Psoas muscle (tissue), 8 donors: Measurements from ENCODE around the gene CLSTN2. TPM values are rescaled to one million over a fixed set of nuclear protein-coding genes. Genes with fewer than 3 reads are reported as not detected.

Experiments used
- ATAC-seq, 4 donors: fragments of 200-7000 bp; cut with Tn5 transposase; one replicate each; pipeline ENCODE4 v1.9.1; 2020; ENCODE audit warnings: moderate library complexity in 3 of 4, mild to moderate bottlenecking in 2 of 4
- DNase-seq, 2 donors: peaks; one replicate each; pipeline ENCODE4 v3.0.0-alpha.2; 2020
- H3K27ac ChIP-seq: fragments of 200-600 bp; one replicate; pipeline ENCODE4 v1.8.0; 2022
- H3K27me3 ChIP-seq, 3 donors: fragments of 200-600 bp in 1 of 3; one replicate each; pipeline versions ENCODE4 v1.6.1 to v1.8.0; 2013 to 2022; ENCODE audit warnings: low read length in 2 of 3, mild to moderate bottlenecking in 2 of 3, moderate library complexity in 1 of 3; ENCODE audit not compliant: insufficient read depth in 3 of 3
- H3K36me3 ChIP-seq, 2 donors: fragments of 200-600 bp in 1 of 2; one replicate each; pipeline versions ENCODE4 v1.6.1 to v1.8.0; 2013 to 2022; ENCODE audit warnings: low read depth in 1 of 2, mild to moderate bottlenecking in 1 of 2, moderate library complexity in 1 of 2; ENCODE audit not compliant: insufficient read depth in 1 of 2
- H3K4me1 ChIP-seq: fragments of 200-600 bp; one replicate; pipeline ENCODE4 v1.8.0; 2022
- H3K4me3 ChIP-seq: fragments of 200-600 bp; one replicate; pipeline ENCODE4 v1.8.0; 2022; ENCODE audit warnings: mild to moderate bottlenecking
- H3K9me3 ChIP-seq: fragments of 200-600 bp; one replicate; pipeline ENCODE4 v1.8.0; 2022
- WGBS, 3 donors: extraction: QIAGEN DNeasy Blood & Tissue Kit; methylation state at CpG; one replicate each; pipeline versions ENCODE4 v1.1.6 to v1.1.7; 2013; 5-methylcytosine and 5-hydroxymethylcytosine counted together
- intact Hi-C, 2 donors: fragments of 100-400 bp; cut with DNase I; formaldehyde crosslinking; loops; one replicate each; pipeline versions ENCODE4 v1.11.0 to v1.14.2; 2022
- polyA plus RNA-seq, 3 donors: library from polyadenylated mRNA; stranded (reverse); fragments of 200-250 nt; gene quantifications; one replicate each; pipeline ENCODE4 v1.2.3, GENCODE V29; 2013
- total RNA-seq, 4 donors: library from RNA; stranded (reverse); fragmentation: NEBNext Ultra II Directional in 2 of 4; extraction: Animal tissue kit (Norgen Biotek cat#: 25700) in 2 of 4; gene quantifications; one replicate each; pipeline versions ENCODE4 v1.2.1 to v1.2.4, GENCODE V29; 2021 to 2023
- TF ChIP-seq, protein P1 (sequence below): fragments of 200-600 bp; IDR thresholded peaks from one replicate; pipeline ENCODE4 v1.8.0; 2022; ENCODE audit warnings: antibody characterized with exemption
- donor health status: healthy with polysubstance abuse.
- donor health status: DM: no; HTN: no; CAD: no; lungs with moderate emphysema.
- donor health status: Bipolar disorder and iron deficiency.
- donor health status: healthy.
- donor health status: DM: yes; HTN: yes; CAD: no.
- donor health status: DM: no; HTN: no; CAD: no.
- donor health status: DM: no; HTN: no; CAD: no.
- donor health status: DM: yes; HTN: yes; CAD: no.

The CLSTN2 gene
- total and polyA plus RNA-seq, 7 donors = 0.24 to 5.0 (median 1.5) TPM

DNA sequence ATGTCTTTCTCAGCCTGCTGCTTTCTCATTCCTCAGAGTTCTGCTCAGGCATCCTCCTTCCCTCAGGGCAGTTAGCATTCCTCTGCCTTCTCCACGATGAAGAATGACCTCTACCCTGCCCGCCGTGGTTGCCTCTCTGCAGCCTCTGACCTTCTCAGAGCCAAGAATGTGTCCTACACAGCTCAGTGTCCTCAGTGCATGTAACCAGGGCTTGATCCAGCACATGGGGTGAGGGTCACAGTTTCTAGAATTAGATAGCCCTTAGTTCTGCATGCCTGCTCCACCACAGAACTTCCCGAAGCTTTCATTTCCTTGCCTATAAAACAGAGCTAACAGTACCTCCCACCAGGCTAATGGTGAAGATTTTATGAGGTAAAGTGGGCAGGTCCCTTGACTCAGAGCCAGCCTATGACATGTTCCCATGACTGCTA is 182.1 kb downstream of the CLSTN2 start:
- Histone ChIP-seq H3K4me1 (peaks cover 9% of the 10 kb centered on the region), H3K27ac (no peak overlapping the region), H3K4me3 (no peak overlapping the region), H3K36me3 (no peaks in the 10 kb centered on the region), H3K27me3 (no peaks in the 10 kb centered on the region), H3K9me3 (no peaks in the 10 kb centered on the region)
- ATAC-seq = no peak
- TF ChIP-seq, protein P1, sequence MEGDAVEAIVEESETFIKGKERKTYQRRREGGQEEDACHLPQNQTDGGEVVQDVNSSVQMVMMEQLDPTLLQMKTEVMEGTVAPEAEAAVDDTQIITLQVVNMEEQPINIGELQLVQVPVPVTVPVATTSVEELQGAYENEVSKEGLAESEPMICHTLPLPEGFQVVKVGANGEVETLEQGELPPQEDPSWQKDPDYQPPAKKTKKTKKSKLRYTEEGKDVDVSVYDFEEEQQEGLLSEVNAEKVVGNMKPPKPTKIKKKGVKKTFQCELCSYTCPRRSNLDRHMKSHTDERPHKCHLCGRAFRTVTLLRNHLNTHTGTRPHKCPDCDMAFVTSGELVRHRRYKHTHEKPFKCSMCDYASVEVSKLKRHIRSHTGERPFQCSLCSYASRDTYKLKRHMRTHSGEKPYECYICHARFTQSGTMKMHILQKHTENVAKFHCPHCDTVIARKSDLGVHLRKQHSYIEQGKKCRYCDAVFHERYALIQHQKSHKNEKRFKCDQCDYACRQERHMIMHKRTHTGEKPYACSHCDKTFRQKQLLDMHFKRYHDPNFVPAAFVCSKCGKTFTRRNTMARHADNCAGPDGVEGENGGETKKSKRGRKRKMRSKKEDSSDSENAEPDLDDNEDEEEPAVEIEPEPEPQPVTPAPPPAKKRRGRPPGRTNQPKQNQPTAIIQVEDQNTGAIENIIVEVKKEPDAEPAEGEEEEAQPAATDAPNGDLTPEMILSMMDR = no peak
- intact Hi-C loops = no loop called here
- WGBS, 3 donors = 27 to 41% (median 33%) methylated on average over 4 of the region's 4 CpGs
- no peak for DNase-seq

DNA sequence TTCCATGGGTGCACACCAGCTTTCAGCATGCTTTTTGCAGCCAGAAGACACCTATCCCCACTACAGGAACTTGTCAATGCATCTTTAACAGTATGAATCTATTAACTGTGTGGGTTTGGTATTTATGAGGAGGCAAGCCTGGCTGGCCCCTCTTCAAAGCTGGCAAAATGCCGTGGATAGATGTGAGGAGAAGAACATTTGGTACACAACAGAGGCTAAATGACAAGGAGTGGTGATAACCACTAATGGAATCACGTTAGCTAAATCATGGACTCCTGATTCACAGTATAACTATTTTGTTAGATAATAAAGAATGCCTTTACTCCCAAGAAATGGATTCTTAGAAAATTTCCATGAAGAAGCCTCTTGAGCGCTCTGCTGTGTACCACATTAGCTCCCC is 187.2 kb downstream of the CLSTN2 start:
- Histone ChIP-seq H3K4me1 (no peaks in the 10 kb centered on the region), H3K9me3 (no peaks in the 10 kb centered on the region), H3K27ac (no peak overlapping the region), H3K36me3 (no peaks in the 10 kb centered on the region), H3K4me3 (no peak overlapping the region), H3K27me3 (no peaks in the 10 kb centered on the region)
- ATAC-seq (no peak), DNase-seq (no peak)
- intact Hi-C loops = loop anchor here in 1 of 2 donors (10.0 kb wide), 1 partner anchor 743 kb away; no protein-coding TSS in a partner anchor
- TF ChIP-seq, protein P1 = no peak
- 27 to 31% (median 30%) methylated on average over 3 of the region's 3 CpGs for WGBS, 3 donors

DNA sequence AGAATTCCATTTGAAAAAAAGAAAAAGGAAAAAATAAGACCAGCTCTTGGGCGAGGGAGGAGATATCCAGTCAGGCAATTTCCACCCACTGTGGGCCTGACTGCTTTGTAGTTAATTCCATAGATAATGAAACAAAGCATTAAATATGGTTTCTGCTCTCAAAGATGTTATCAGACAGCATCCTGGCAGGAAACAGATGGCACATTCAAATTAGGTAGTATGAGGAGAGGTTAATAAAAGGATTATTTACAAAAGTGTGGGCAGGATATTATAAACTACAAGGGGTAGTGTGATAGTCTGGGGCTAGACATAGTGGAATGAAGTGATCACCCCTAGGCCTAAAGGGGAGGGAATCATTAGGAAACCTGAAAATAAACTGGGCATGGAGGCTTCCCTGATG is 193.2 kb downstream of the CLSTN2 start:
- intact Hi-C loops = loop anchor here (5.0 to 10.0 kb wide), 2 partner anchors 89 to 737 kb away; no protein-coding TSS in a partner anchor

DNA sequence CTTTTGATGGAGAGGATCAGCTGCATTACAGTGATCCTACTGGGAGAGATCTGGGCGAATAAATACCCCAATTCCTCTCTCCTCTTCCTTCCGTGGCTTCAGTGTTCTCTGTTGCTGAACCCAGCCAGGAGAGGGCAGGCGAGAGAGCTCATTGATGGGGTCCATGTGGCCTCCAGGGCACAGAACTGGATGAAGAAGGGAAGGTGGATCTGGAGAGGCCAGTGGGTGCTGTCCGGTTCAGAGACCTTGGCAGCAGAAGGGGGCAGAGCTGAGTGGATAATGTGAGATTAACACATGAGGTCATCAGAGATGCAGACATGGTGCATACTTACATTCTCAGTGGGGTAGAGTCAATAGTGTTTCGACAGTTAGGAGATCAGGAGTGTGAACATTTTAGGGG is 193.6 kb downstream of the CLSTN2 start:
- WGBS, 3 donors = 46 to 77% (median 62%) methylated on average over 5 of the region's 5 CpGs
- H3K4me3 ChIP-seq = no peak overlapping the region
- no peaks in the 10 kb centered on the region for H3K27me3 ChIP-seq
- intact Hi-C loops = loop anchor here (5.0 to 10.0 kb wide), 2 partner anchors 89 to 736 kb away; no protein-coding TSS in a partner anchor
- ATAC-seq (peak; percentile 53 to 83 (median 64)), DNase-seq (peak; percentile 21 to 63)
- no peaks in the 10 kb centered on the region for H3K36me3 ChIP-seq
- no peaks in the 10 kb centered on the region for H3K4me1 ChIP-seq
- no peak overlapping the region for H3K27ac ChIP-seq
- no peaks in the 10 kb centered on the region for H3K9me3 ChIP-seq
- TF ChIP-seq, protein P1 = peak; percentile 57

More for the DNA sequence above, 193.2 kb downstream of the CLSTN2 start:
- Histone ChIP-seq H3K27ac (no peak overlapping the region), H3K4me1 (no peaks in the 10 kb centered on the region), H3K36me3 (no peaks in the 10 kb centered on the region), H3K27me3 (no peaks in the 10 kb centered on the region), H3K4me3 (no peak overlapping the region), H3K9me3 (no peaks in the 10 kb centered on the region)
- WGBS, 3 donors = 74 to 75% (median 74%) methylated on average over 1 of the region's 1 CpG
- DNase-seq = no peak
- TF ChIP-seq, protein P1 = no peak
- ATAC-seq = peak in 1 of 4 donors; percentile 30

DNA sequence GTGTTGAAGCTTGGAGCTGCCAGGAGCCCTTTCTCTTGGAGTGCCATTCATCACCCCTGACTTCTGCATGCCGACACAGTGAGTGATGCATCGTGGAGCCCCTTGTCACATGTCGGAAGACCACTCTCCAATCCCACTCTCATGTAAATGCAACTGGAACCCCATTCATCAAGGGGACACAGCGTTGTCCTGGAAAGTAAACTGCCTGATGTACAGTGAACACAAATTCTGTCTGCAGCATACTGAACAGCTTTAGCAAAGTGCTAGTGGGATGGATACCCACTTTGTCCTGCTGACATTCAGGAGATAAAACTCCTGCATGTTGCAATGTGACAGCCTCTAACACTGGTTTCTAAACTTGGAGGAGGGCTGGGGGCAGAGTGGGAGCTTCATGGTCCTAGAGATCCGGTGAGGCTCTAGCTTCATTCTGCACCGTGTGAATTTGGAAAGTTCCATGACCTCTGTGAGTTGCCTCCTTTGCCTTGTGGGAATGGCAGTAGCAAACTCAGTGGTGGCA is 194.8 kb downstream of the CLSTN2 start:
- H3K4me3 ChIP-seq = no peak overlapping the region
- intact Hi-C loops = loop anchor here (5.0 to 10.0 kb wide), 2 partner anchors 87 to 735 kb away; no protein-coding TSS in a partner anchor
- 84 to 88% (median 87%) methylated on average over 6 of the region's 6 CpGs for WGBS, 3 donors
- H3K27me3 ChIP-seq = no peaks in the 10 kb centered on the region
- DNase-seq (no peak), ATAC-seq (no peak)
- H3K9me3 ChIP-seq = no peaks in the 10 kb centered on the region
- TF ChIP-seq, protein P1 = no peak
- H3K4me1 ChIP-seq = no peaks in the 10 kb centered on the region
- H3K36me3 ChIP-seq = no peaks in the 10 kb centered on the region
- no peak overlapping the region for H3K27ac ChIP-seq
